HG03175 (cell line): ENCODE data around the gene TSPAN18.

Source experiments
- ATAC-seq: cut with Tn5 transposase; IDR thresholded peaks from one replicate; pipeline ENCODE4 v1.9.1; 2021; ENCODE audit warnings: mild to moderate bottlenecking, moderate library complexity; ENCODE audit not compliant: unreplicated experiment

Gene TSPAN18

GRCh38 chr11:44726283-44727113 is at the start of gene TSPAN18:
TSPAN18 (plus strand) TSS chr11:44726962; CDS start chr11:44906417, 179,455 bp downstream.
- ATAC-seq = peak; percentile 77

- no peak for ATAC-seq
These were observed 45.7 kb upstream of the TSPAN18 start for GRCh38 chr11:44680982-44681597.

- no peak for ATAC-seq
These were observed 45.1 kb upstream of the TSPAN18 start for GRCh38 chr11:44681698-44682097.

GRCh38 chr11:44684859-44685281 is 41.9 kb upstream of the TSPAN18 start:
- no peak for ATAC-seq

GRCh38 chr11:44687388-44687787 is 39.4 kb upstream of the TSPAN18 start:
- ATAC-seq = no peak

- ATAC-seq = no peak
These were observed 37.5 kb upstream of the TSPAN18 start for GRCh38 chr11:44689265-44689664.

GRCh38 chr11:44690651-44691050 is 36.1 kb upstream of the TSPAN18 start:
- no peak for ATAC-seq

- no peak for ATAC-seq
These were observed 34.3 kb upstream of the TSPAN18 start for GRCh38 chr11:44692460-44692859.

- no peak for ATAC-seq
These were observed 33.1 kb upstream of the TSPAN18 start for GRCh38 chr11:44693654-44694119.

- no peak for ATAC-seq
These were observed 32.3 kb upstream of the TSPAN18 start for GRCh38 chr11:44694443-44694842.

- no peak for ATAC-seq
These were observed 31.5 kb upstream of the TSPAN18 start for GRCh38 chr11:44695169-44695833.

GRCh38 chr11:44698252-44698912 is 28.4 kb upstream of the TSPAN18 start:
- ATAC-seq = no peak

- ATAC-seq = no peak
These were observed 27.0 kb upstream of the TSPAN18 start for GRCh38 chr11:44699497-44700408.

GRCh38 chr11:44701276-44701675 is 25.5 kb upstream of the TSPAN18 start:
- no peak for ATAC-seq

GRCh38 chr11:44702889-44703288 is 23.9 kb upstream of the TSPAN18 start:
- ATAC-seq = no peak

GRCh38 chr11:44707094-44707493 is 19.7 kb upstream of the TSPAN18 start:
- ATAC-seq = no peak

GRCh38 chr11:44708009-44708408 is 18.8 kb upstream of the TSPAN18 start:
- ATAC-seq = no peak

- no peak for ATAC-seq
These were observed 18.1 kb upstream of the TSPAN18 start for GRCh38 chr11:44708523-44709280.

GRCh38 chr11:44709281-44709562 is 17.5 kb upstream of the TSPAN18 start:
- no peak for ATAC-seq

- ATAC-seq = no peak
These were observed 16.8 kb upstream of the TSPAN18 start for GRCh38 chr11:44709966-44710365.
